GM21717 (cell line): ENCODE data around the gene WNT3A.

Experiments
- ATAC-seq: cut with Tn5 transposase; IDR thresholded peaks from one replicate; pipeline ENCODE4 v1.9.1; 2021; ENCODE audit warnings: mild to moderate bottlenecking, moderate library complexity; ENCODE audit not compliant: unreplicated experiment

The WNT3A gene

GRCh38 chr1:228066891-228067654 lies 60.3 kb downstream of the WNT3A start:
- ATAC-seq, result no peak

GRCh38 chr1:228068359-228068758 lies 61.6 kb downstream of the WNT3A start:
- no peak for ATAC-seq

GRCh38 chr1:228070173-228070572 lies 63.4 kb downstream of the WNT3A start:
- no peak for ATAC-seq

GRCh38 chr1:228070851-228071250 lies 64.1 kb downstream of the WNT3A start:
- no peak for ATAC-seq

- no peak for ATAC-seq
Observed at GRCh38 chr1:228071839-228072657, 65.2 kb downstream of the WNT3A start.

GRCh38 chr1:228072658-228073043 lies 65.9 kb downstream of the WNT3A start:
- no peak for ATAC-seq

GRCh38 chr1:228073061-228073856 lies 66.5 kb downstream of the WNT3A start:
- ATAC-seq, result no peak

- no peak for ATAC-seq
Observed at GRCh38 chr1:228073857-228074545, 67.2 kb downstream of the WNT3A start.

GRCh38 chr1:228074954-228075730 lies 68.3 kb downstream of the WNT3A start:
- ATAC-seq, result no peak

- no peak for ATAC-seq
Observed at GRCh38 chr1:228075801-228076271, 69.0 kb downstream of the WNT3A start.

- no peak for ATAC-seq
Observed at GRCh38 chr1:228076796-228077430, 70.1 kb downstream of the WNT3A start.

- no peak for ATAC-seq
Observed at GRCh38 chr1:228077565-228078330, 71.0 kb downstream of the WNT3A start.

- ATAC-seq, result no peak
Observed at GRCh38 chr1:228079013-228079412, 72.2 kb downstream of the WNT3A start.

- ATAC-seq, result no peak
Observed at GRCh38 chr1:228079601-228080263, 72.9 kb downstream of the WNT3A start.

- ATAC-seq, result no peak
Observed at GRCh38 chr1:228081144-228081543, 74.3 kb downstream of the WNT3A start.

- peak; percentile 26 for ATAC-seq
Observed at GRCh38 chr1:228081578-228082213, 74.9 kb downstream of the WNT3A start.

GRCh38 chr1:228082214-228082917 lies 75.6 kb downstream of the WNT3A start, which contains the start of gene ARF1:
TSS of gene ARF1 (plus strand) at chr1:228082708. CDS start at chr1:228097115, 14,407 bp downstream.
- peak; percentile 72 for ATAC-seq
